Colonic mucosa (tissue), 4 donors: Measurements from ENCODE around the gene OGN. TPM values are rescaled to one million over a fixed set of nuclear protein-coding genes. Genes with fewer than 3 reads are reported as not detected.

Experiments used
- DNase-seq: peaks from one replicate; pipeline ENCODE4 v3.0.0-alpha.2; 2020
- H3K27ac ChIP-seq: fragments of 200-600 bp; one replicate; pipeline ENCODE4 v1.8.0; 2021
- H3K27me3 ChIP-seq: fragments of 200-600 bp; one replicate; pipeline ENCODE4 v1.8.0; 2021
- H3K36me3 ChIP-seq: fragments of 200-600 bp; one replicate; pipeline ENCODE4 v1.8.0; 2021
- H3K4me1 ChIP-seq: fragments of 200-600 bp; one replicate; pipeline ENCODE4 v1.8.0; 2021; ENCODE audit warnings: mild to moderate bottlenecking
- H3K4me3 ChIP-seq: fragments of 200-600 bp; one replicate; pipeline ENCODE4 v1.8.0; 2021
- H3K9ac ChIP-seq, 2 donors: one replicate each; pipeline ENCODE4 v1.7.0; 2013; ENCODE audit warnings: control low read depth in 2 of 2, low read depth in 2 of 2, low read length in 2 of 2
- H3K9me3 ChIP-seq: fragments of 200-600 bp; one replicate; pipeline ENCODE4 v1.8.0; 2021
- CTCF ChIP-seq: fragments of 200-600 bp; IDR thresholded peaks from one replicate; pipeline ENCODE4 v1.8.0; 2022; ENCODE audit warnings: antibody characterized with exemption, mild to moderate bottlenecking
- intact Hi-C: fragments of 100-400 bp; cut with DNase I; formaldehyde crosslinking; loops from one replicate; pipeline ENCODE4 v1.14.1; 2022
- total RNA-seq, 2 donors: library from RNA; stranded (reverse); fragmentation: NEBNext Ultra II Directional in 1 of 2; extraction: Animal tissue kit (Norgen Biotek cat#: 25700) in 1 of 2; gene quantifications; one replicate each; pipeline ENCODE4 v1.2.1, GENCODE V29; 2021
- donor health status: healthy.
- donor health status: DM: no; HTN: no; CAD: no.
- donor health status: DM: no; HTN: no; CAD: no.

The OGN gene
- total RNA-seq: 10 to 100 TPM in 1 of 2 donors, 1 to 10 TPM in 1; 3.2 to 13.9 TPM

- DNase-seq: no peak
- H3K27me3 ChIP-seq: no peaks in the 10 kb centered on the region
- H3K4me1 ChIP-seq: peaks cover 5% of the 10 kb centered on the region
- no peak within 1 kb of the TSS for H3K27ac ChIP-seq
- intact Hi-C loops: no loop called here
- H3K9me3 ChIP-seq: no peaks in the 10 kb centered on the region
- no peak within 1 kb of the TSS for H3K4me3 ChIP-seq
- H3K9ac ChIP-seq: no peak within 1 kb of the TSS
- no peak for TF ChIP-seq CTCF
- no peaks in the 10 kb centered on the region for H3K36me3 ChIP-seq
These were observed at the start of gene OGN for GRCh38 chr9:92404042-92404836. OGN (minus strand) TSS chr9:92404578; CDS start chr9:92403407, 1,171 bp downstream.

GRCh38 chr9:92446536-92446935 lies 42.2 kb upstream of the OGN start:
- no peaks in the 10 kb centered on the region for H3K27me3 ChIP-seq
- H3K9me3 ChIP-seq: no peaks in the 10 kb centered on the region
- TF ChIP-seq CTCF: no peak
- intact Hi-C loops: no loop called here
- no peaks in the 10 kb centered on the region for H3K4me1 ChIP-seq
- DNase-seq: no peak
- no peak overlapping the region for H3K27ac ChIP-seq
- H3K9ac ChIP-seq: no peak overlapping the region
- H3K4me3 ChIP-seq: no peak overlapping the region
- no peaks in the 10 kb centered on the region for H3K36me3 ChIP-seq

- no peak overlapping the region for H3K4me3 ChIP-seq
- no peak overlapping the region for H3K27ac ChIP-seq
- TF ChIP-seq CTCF: no peak
- no peak for DNase-seq
- H3K9me3 ChIP-seq: no peaks in the 10 kb centered on the region
- no peaks in the 10 kb centered on the region for H3K27me3 ChIP-seq
- no peaks in the 10 kb centered on the region for H3K36me3 ChIP-seq
- no peak overlapping the region for H3K9ac ChIP-seq
- intact Hi-C loops: loop anchor here (5.0 kb wide), 1 partner anchor 192 kb away; no protein-coding TSS in a partner anchor
- no peaks in the 10 kb centered on the region for H3K4me1 ChIP-seq
These were observed 40.5 kb upstream of the OGN start for GRCh38 chr9:92444841-92445240.

GRCh38 chr9:92440751-92441046 lies 36.3 kb upstream of the OGN start:
- Histone ChIP-seq H3K4me3 (no peak overlapping the region), H3K27ac (no peak overlapping the region), H3K9ac (no peak overlapping the region), H3K36me3 (no peaks in the 10 kb centered on the region), H3K27me3 (no peaks in the 10 kb centered on the region), H3K4me1 (no peaks in the 10 kb centered on the region), H3K9me3 (no peaks in the 10 kb centered on the region)
- TF ChIP-seq CTCF: no peak
- intact Hi-C loops: loop anchor here (5.0 kb wide), 1 partner anchor 197 kb away; no protein-coding TSS in a partner anchor
- no peak for DNase-seq

GRCh38 chr9:92439921-92440750 lies 35.8 kb upstream of the OGN start:
- intact Hi-C loops: loop anchor here (5.0 kb wide), 2 partner anchors 98 to 197 kb away; no protein-coding TSS in a partner anchor
- DNase-seq: no peak
- no peaks in the 10 kb centered on the region for H3K36me3 ChIP-seq
- H3K27ac ChIP-seq: no peak overlapping the region
- no peaks in the 10 kb centered on the region for H3K27me3 ChIP-seq
- H3K4me3 ChIP-seq: no peak overlapping the region
- H3K4me1 ChIP-seq: no peaks in the 10 kb centered on the region
- no peaks in the 10 kb centered on the region for H3K9me3 ChIP-seq
- no peak overlapping the region for H3K9ac ChIP-seq
- no peak for TF ChIP-seq CTCF
